IMR-90 (cell line): ENCODE data around the gene OSBPL1A. TPM values are rescaled to one million over a fixed set of nuclear protein-coding genes. Genes with fewer than 3 reads are reported as not detected.

Source experiments
- ATAC-seq: fragments of 200-7000 bp; cut with Tn5 transposase; 2 replicates; pipeline ENCODE4 v1.9.1; 2020; ENCODE audit warnings: low read depth, mild to moderate bottlenecking, moderate library complexity
- BruUV-seq: library from RNA; stranded (reverse); fragments of 400-500 nt; replicated peaks from 2 replicates; lab custom pipeline; 2021; lab: Mats Ljungman, UMichigan
- CTCF ChIA-PET: fragments of 300-600 bp; formaldehyde crosslinking; extraction: SDS; loops from one replicate; lab custom pipeline; 2021; ENCODE audit warnings: antibody characterized with exemption; lab: Yijun Ruan, JAX
- POLR2A ChIA-PET: fragments of 300-600 bp; sonication (Branson Sonifier 250); formaldehyde crosslinking; loops from one replicate; lab custom pipeline; 2022; ENCODE audit warnings: antibody characterized with exemption; ENCODE audit not compliant: unreplicated experiment; lab: Charles Lee
- DNase-seq: peaks from one replicate; pipeline ENCODE4 v3.0.0; 2013
- H2AFZ ChIP-seq: replicated peaks from 2 replicates; pipeline ENCODE3; 2013; ENCODE audit warnings: low read length, mild to moderate bottlenecking; ENCODE audit not compliant: poor library complexity
- H2AK5ac ChIP-seq: 2 replicates; pipeline ENCODE4 v1.6.1; 2013; ENCODE audit warnings: low read depth, low read length, inconsistent platforms
- H2AK9ac ChIP-seq: replicated peaks from 2 replicates; pipeline ENCODE3; 2013; ENCODE audit warnings: mild to moderate bottlenecking, low read depth, low read length, moderate library complexity; ENCODE audit not compliant: poor library complexity
- H2BK120ac ChIP-seq: 2 replicates; pipeline ENCODE4 v1.6.1; 2013; ENCODE audit warnings: low read depth, low read length, inconsistent platforms
- H2BK15ac ChIP-seq: 3 replicates; pipeline ENCODE4 v1.6.1; 2013; ENCODE audit warnings: low read depth, low read length, inconsistent platforms
- H2BK20ac ChIP-seq: 2 replicates; pipeline ENCODE4 v1.6.1; 2013; ENCODE audit warnings: low read depth, mild to moderate bottlenecking, inconsistent platforms, low read length, moderate library complexity
- H2BK5ac ChIP-seq: 2 replicates; pipeline ENCODE4 v1.6.1; 2013; ENCODE audit warnings: mild to moderate bottlenecking, low read depth, low read length, inconsistent platforms; ENCODE audit not compliant: poor library complexity, severe bottlenecking
- H3K14ac ChIP-seq: replicated peaks from 2 replicates; pipeline ENCODE4 v1.6.1; 2013; ENCODE audit warnings: low read depth, low read length, inconsistent platforms
- H3K18ac ChIP-seq: 2 replicates; pipeline ENCODE4 v1.6.1; 2013; ENCODE audit warnings: low read depth, low read length, control low read depth
- H3K23ac ChIP-seq: 2 replicates; pipeline ENCODE4 v1.6.1; 2013; ENCODE audit warnings: low read depth, low read length, inconsistent platforms
- H3K27ac ChIP-seq: 2 replicates; pipeline ENCODE4 v1.5.1; 2013; ENCODE audit warnings: mild to moderate bottlenecking, control low read depth, low read length; ENCODE audit not compliant: insufficient read depth
- H3K27me3 ChIP-seq: 2 replicates; pipeline ENCODE4 v1.6.1; 2013; ENCODE audit warnings: low read length; ENCODE audit not compliant: control insufficient read depth, insufficient read depth
- H3K36me3 ChIP-seq: 2 replicates; pipeline ENCODE4 v1.6.1; 2013; ENCODE audit warnings: low read length, mixed read lengths; ENCODE audit not compliant: control insufficient read depth, insufficient read depth
- H3K4ac ChIP-seq: 2 replicates; pipeline ENCODE4 v1.6.1; 2013; ENCODE audit warnings: low read depth, low read length, inconsistent platforms
- H3K4me1 ChIP-seq: 2 replicates; pipeline ENCODE4 v1.6.1; 2013; ENCODE audit warnings: low read length, mixed read lengths; ENCODE audit not compliant: control insufficient read depth, insufficient read depth
- H3K4me2 ChIP-seq: 2 replicates; pipeline ENCODE4 v1.6.1; 2013; ENCODE audit warnings: low read depth, mild to moderate bottlenecking, control low read depth, low read length, moderate library complexity
- H3K4me3 ChIP-seq: 2 replicates; pipeline ENCODE4 v1.5.1; 2013; ENCODE audit warnings: low read depth, mild to moderate bottlenecking, control low read depth, low read length, moderate library complexity; ENCODE audit not compliant: insufficient read depth
- H3K56ac ChIP-seq: 2 replicates; pipeline ENCODE4 v1.6.1; 2013; ENCODE audit warnings: low read length, inconsistent platforms; ENCODE audit not compliant: insufficient read depth; ENCODE audit errors: extremely low read depth
- H3K79me1 ChIP-seq, 2 experiments: 2 replicates each; pipeline ENCODE4 v1.6.1; 2013; ENCODE audit warnings: low read length in 2 of 2, inconsistent platforms in 1 of 2, low read depth in 1 of 2
- H3K9ac ChIP-seq: 2 replicates; pipeline ENCODE4 v1.6.1; 2013; ENCODE audit warnings: low read depth, low read length, control low read depth
- H3K9me1 ChIP-seq: 2 replicates; pipeline ENCODE4 v1.6.1; 2013; ENCODE audit warnings: low read length, inconsistent platforms; ENCODE audit not compliant: insufficient read depth
- H3K9me3 ChIP-seq: 2 replicates; pipeline ENCODE4 v1.6.1; 2013; ENCODE audit warnings: low read length; ENCODE audit not compliant: control insufficient read depth, insufficient read depth
- H4K20me1 ChIP-seq: 2 replicates; pipeline ENCODE4 v1.6.1; 2013; ENCODE audit warnings: low read length, inconsistent platforms; ENCODE audit not compliant: insufficient read depth
- H4K5ac ChIP-seq: 2 replicates; pipeline ENCODE4 v1.6.1; 2013; ENCODE audit warnings: mild to moderate bottlenecking, low read depth, low read length, control low read depth
- H4K8ac ChIP-seq, 2 experiments: 2 replicates each; pipeline ENCODE4 v1.6.1; 2013; ENCODE audit warnings: low read depth in 2 of 2, low read length in 2 of 2, control low read depth in 1 of 2, inconsistent platforms in 1 of 2
- H4K91ac ChIP-seq: 2 replicates; pipeline ENCODE4 v1.6.1; 2013; ENCODE audit warnings: low read depth, low read length, inconsistent platforms; ENCODE audit not compliant: insufficient read depth
- CEBPB ChIP-seq: IDR thresholded peaks from 2 replicates; pipeline ENCODE4 v1.6.1; 2012; ENCODE audit warnings: low read depth, low read length, improper control_type of control experiment
- FOS ChIP-seq: fragments of 150-350 bp; IDR thresholded peaks from 2 replicates; pipeline ENCODE4 v1.6.1; 2016; ENCODE audit warnings: low read depth, low read length
- MXI1 ChIP-seq: IDR thresholded peaks from 2 replicates; pipeline ENCODE4 v1.6.1; 2012; ENCODE audit warnings: low read depth, mild to moderate bottlenecking, low read length, moderate library complexity, borderline replicate concordance
- NFE2L2 ChIP-seq: fragments of 150-350 bp; IDR thresholded peaks from 2 replicates; pipeline ENCODE4 v1.6.1; 2016; ENCODE audit warnings: low read depth, mild to moderate bottlenecking, low read length
- POLR2A ChIP-seq: IDR thresholded peaks from 2 replicates; pipeline ENCODE4 v1.6.1; 2012; ENCODE audit warnings: mild to moderate bottlenecking, low read depth, low read length
- RAD21 ChIP-seq: IDR thresholded peaks from 2 replicates; pipeline ENCODE4 v1.6.1; 2012; ENCODE audit warnings: low read length, improper control_type of control experiment
- RCOR1 ChIP-seq: IDR thresholded peaks from 2 replicates; pipeline ENCODE4 v1.6.1; 2012; ENCODE audit warnings: mild to moderate bottlenecking, low read length, improper control_type of control experiment; ENCODE audit not compliant: insufficient replicate concordance
- WGBS, 2 experiments: methylation state at CpG; one replicate each; pipeline versions ENCODE4 v1.1.5 to v1.1.7; 2013; ENCODE audit warnings: missing lambda C conversion rate in 2 of 2; ENCODE audit not compliant: insufficient read length in 1 of 2; ENCODE audit errors: extremely low coverage in 2 of 2; 5-methylcytosine and 5-hydroxymethylcytosine counted together
- dilution Hi-C: fragments of 300-500 bp; cut with HindIII; formaldehyde crosslinking; loops from one replicate; pipeline ENCODE4 v1.14.3; 2018; ENCODE audit warnings: low sequenced_read_pairs; ENCODE audit not compliant: unreplicated experiment
- in situ Hi-C: fragments of 300-500 bp; cut with MboI; formaldehyde crosslinking; loops from 3 replicates; pipeline ENCODE4 v1.14.3; 2019; ENCODE audit warnings: low sequenced_read_pairs, inconsistent platforms, mixed read lengths
- intact Hi-C: fragments of 100-400 bp; cut with micrococcal nuclease; formaldehyde crosslinking; loops from 2 replicates; pipeline ENCODE4 v1.10.0; 2022
- polyA plus RNA-seq, 3 experiments: library from polyadenylated mRNA; depleted of rRNA; stranded (reverse); fragments of >200 nt; gene quantifications; 2 replicates each; pipeline ENCODE4 v1.2.3, GENCODE V29; 2012; ENCODE audit warnings: low replicate concordance in 1 of 3
- total RNA-seq: library from RNA; depleted of rRNA; stranded (reverse); fragments of >200 nt; gene quantifications from 2 replicates; pipeline ENCODE4 v1.2.3, GENCODE V29; 2012

OSBPL1A gene
- total and polyA plus RNA-seq, 2 of the 4 experiments (the other 2 are of a cell fraction) = 29.4 to 70.4 TPM

GRCh38 chr18:24364177-24364576 is 33.4 kb downstream of the OSBPL1A start:
- Histone ChIP-seq H2BK20ac (no peak overlapping the region), H3K36me3 (no peaks in the 10 kb centered on the region; the same call in 1 of the 2 replicates), H3K9ac (no peak overlapping the region), H2AK5ac (no peak overlapping the region), H3K14ac (no peak overlapping the region), H3K4me3 (no peak overlapping the region), H3K56ac (no peak overlapping the region), H3K27ac (no peak overlapping the region), H3K4ac (no peak overlapping the region), H3K9me1 (no peaks in the 10 kb centered on the region), H4K20me1 (no peaks in the 10 kb centered on the region), H2AK9ac (no peak overlapping the region), H3K18ac (no peak overlapping the region), H3K4me1 (0 out of 2 replicates have a peak, but pooled peaks cover 1% of the 10 kb centered on the region), H2BK15ac (no peak overlapping the region), H2BK5ac (no peak overlapping the region), H4K8ac (no peak overlapping the region), H2AFZ (no peak overlapping the region), H3K9me3 (no peaks in the 10 kb centered on the region), H3K4me2 (no peak overlapping the region), H4K5ac (no peak overlapping the region), H2BK120ac (no peak overlapping the region), H4K91ac (no peak overlapping the region), H3K79me1 (no peaks in the 10 kb centered on the region), H3K27me3 (no peaks in the 10 kb centered on the region), H3K23ac (no peak overlapping the region)
- dilution Hi-C loops (no loop called here), intact Hi-C loops (loop anchor here (5.0 kb wide), 1 partner anchor 33 kb away; the partner anchor contains the start of gene OSBPL1A), in situ Hi-C loops (loop anchor here (10.0 kb wide), 1 partner anchor 361 kb away; no protein-coding TSS in a partner anchor)
- CTCF ChIA-PET = no interaction called here
- ATAC-seq = no peak
- WGBS, 2 experiments = no CpG with 5 or more reads among the region's 1 CpG
- no TSS peak for BruUV-seq
- TF ChIP-seq RAD21 (no peak), POLR2A (no peak), RCOR1 (no peak), NFE2L2 (no peak), MXI1 (no peak), FOS (no peak), CEBPB (no peak)
- no peak for DNase-seq
- POLR2A ChIA-PET = no interaction called here
